WTC11 (cell line): ENCODE results near the gene RXRB. TPM values are rescaled to one million over a fixed set of nuclear protein-coding genes. Genes with fewer than 3 reads are reported as not detected.

Experiments used
- ATF6 ChIP-seq: sonication (generic); formaldehyde crosslinking; IDR thresholded peaks from 2 replicates; pipeline ENCODE4 v1.8.1; 2023; ENCODE audit warnings: mild to moderate bottlenecking, missing genetic modification reagents
- CREB1 ChIP-seq: sonication (generic); formaldehyde crosslinking; IDR thresholded peaks from 2 replicates; pipeline ENCODE4 v1.8.0; 2023; ENCODE audit warnings: mild to moderate bottlenecking, missing genetic modification reagents
- CTCF ChIP-seq: fragments of 200-600 bp; IDR thresholded peaks from 2 replicates; pipeline ENCODE4 v1.8.0; 2022; ENCODE audit warnings: antibody characterized with exemption
- ELF4 ChIP-seq: sonication (generic); formaldehyde crosslinking; IDR thresholded peaks from 2 replicates; pipeline ENCODE4 v1.8.1; 2022; ENCODE audit warnings: low read depth, mild to moderate bottlenecking, moderate library complexity, missing genetic modification reagents
- ESRRA ChIP-seq: sonication (generic); formaldehyde crosslinking; IDR thresholded peaks from 2 replicates; pipeline ENCODE4 v1.8.1; 2022; ENCODE audit warnings: mild to moderate bottlenecking, missing genetic modification reagents, borderline replicate concordance
- ETV6 ChIP-seq: sonication (generic); formaldehyde crosslinking; IDR thresholded peaks from 2 replicates; pipeline ENCODE4 v1.8.1; 2022; ENCODE audit warnings: mild to moderate bottlenecking, missing genetic modification reagents
- FOXJ3 ChIP-seq: sonication (generic); formaldehyde crosslinking; IDR thresholded peaks from 2 replicates; pipeline ENCODE4 v1.9.0; 2021; ENCODE audit warnings: missing genetic modification reagents, mild to moderate bottlenecking, borderline replicate concordance
- FOXK1 ChIP-seq: sonication (generic); formaldehyde crosslinking; IDR thresholded peaks from 2 replicates; pipeline ENCODE4 v1.8.0; 2022; ENCODE audit warnings: mild to moderate bottlenecking, moderate library complexity, missing genetic modification reagents
- GTF2I ChIP-seq: fragments of 250-450 bp; sonication (Bioruptor Pico); conservative IDR thresholded peaks from 2 replicates; pipeline ENCODE4 v1.4.0; 2021; ENCODE audit warnings: mild to moderate bottlenecking
- HMGA2 ChIP-seq: fragments of 250-450 bp; sonication (Bioruptor Pico); IDR thresholded peaks from 2 replicates; pipeline ENCODE4 v1.4.0; 2021; ENCODE audit warnings: mild to moderate bottlenecking, moderate library complexity
- MLX ChIP-seq: sonication (generic); formaldehyde crosslinking; IDR thresholded peaks from 2 replicates; pipeline ENCODE4 v1.8.1; 2023; ENCODE audit warnings: mild to moderate bottlenecking, missing genetic modification reagents, moderate library complexity
- RELA ChIP-seq: sonication (generic); formaldehyde crosslinking; IDR thresholded peaks from 2 replicates; pipeline ENCODE4 v1.8.1; 2022; ENCODE audit warnings: missing genetic modification reagents, mild to moderate bottlenecking, borderline replicate concordance
- SMAD4 ChIP-seq: sonication (generic); formaldehyde crosslinking; IDR thresholded peaks from 2 replicates; pipeline ENCODE4 v1.8.0; 2022; ENCODE audit warnings: mild to moderate bottlenecking, missing genetic modification reagents
- TCF7 ChIP-seq: sonication (generic); formaldehyde crosslinking; IDR thresholded peaks from 2 replicates; pipeline ENCODE4 v1.8.0; 2022; ENCODE audit warnings: mild to moderate bottlenecking, low read depth, missing genetic modification reagents, moderate library complexity
- TEAD1 ChIP-seq: sonication (generic); formaldehyde crosslinking; IDR thresholded peaks from 2 replicates; pipeline ENCODE4 v1.8.0; 2022; ENCODE audit warnings: mild to moderate bottlenecking, missing genetic modification reagents
- TEAD4 ChIP-seq: sonication (generic); formaldehyde crosslinking; IDR thresholded peaks from 2 replicates; pipeline ENCODE4 v1.8.0; 2022; ENCODE audit warnings: mild to moderate bottlenecking, missing genetic modification reagents
- ZNF121 ChIP-seq: sonication (generic); formaldehyde crosslinking; IDR thresholded peaks from 2 replicates; pipeline ENCODE4 v1.8.0; 2023; ENCODE audit warnings: missing genetic modification reagents
- ZNF416 ChIP-seq: fragments of 250-450 bp; sonication (Bioruptor Pico); IDR thresholded peaks from 2 replicates; pipeline ENCODE4 v1.9.0; 2021; ENCODE audit warnings: mild to moderate bottlenecking, inconsistent platforms
- total RNA-seq: library from RNA; stranded (reverse); gene quantifications from 3 replicates; pipeline ENCODE4 v1.2.3, GENCODE V29; 2021
- TF ChIP-seq, protein P1 (sequence below): sonication (generic); formaldehyde crosslinking; IDR thresholded peaks from 2 replicates; pipeline ENCODE4 v1.8.1; 2023; ENCODE audit warnings: mild to moderate bottlenecking, missing genetic modification reagents, borderline replicate concordance
- TF ChIP-seq, protein P2 (sequence below): sonication (generic); formaldehyde crosslinking; IDR thresholded peaks from 2 replicates; pipeline ENCODE4 v1.8.0; 2022; ENCODE audit warnings: mild to moderate bottlenecking, missing genetic modification reagents
- TF ChIP-seq, protein P3 (sequence below): sonication (generic); formaldehyde crosslinking; IDR thresholded peaks from 2 replicates; pipeline ENCODE4 v1.8.0; 2023; ENCODE audit warnings: missing genetic modification reagents, mild to moderate bottlenecking, borderline replicate concordance

RXRB gene
- total RNA-seq, 1 experiment from 2014 or later: 24.5 TPM

DNA sequence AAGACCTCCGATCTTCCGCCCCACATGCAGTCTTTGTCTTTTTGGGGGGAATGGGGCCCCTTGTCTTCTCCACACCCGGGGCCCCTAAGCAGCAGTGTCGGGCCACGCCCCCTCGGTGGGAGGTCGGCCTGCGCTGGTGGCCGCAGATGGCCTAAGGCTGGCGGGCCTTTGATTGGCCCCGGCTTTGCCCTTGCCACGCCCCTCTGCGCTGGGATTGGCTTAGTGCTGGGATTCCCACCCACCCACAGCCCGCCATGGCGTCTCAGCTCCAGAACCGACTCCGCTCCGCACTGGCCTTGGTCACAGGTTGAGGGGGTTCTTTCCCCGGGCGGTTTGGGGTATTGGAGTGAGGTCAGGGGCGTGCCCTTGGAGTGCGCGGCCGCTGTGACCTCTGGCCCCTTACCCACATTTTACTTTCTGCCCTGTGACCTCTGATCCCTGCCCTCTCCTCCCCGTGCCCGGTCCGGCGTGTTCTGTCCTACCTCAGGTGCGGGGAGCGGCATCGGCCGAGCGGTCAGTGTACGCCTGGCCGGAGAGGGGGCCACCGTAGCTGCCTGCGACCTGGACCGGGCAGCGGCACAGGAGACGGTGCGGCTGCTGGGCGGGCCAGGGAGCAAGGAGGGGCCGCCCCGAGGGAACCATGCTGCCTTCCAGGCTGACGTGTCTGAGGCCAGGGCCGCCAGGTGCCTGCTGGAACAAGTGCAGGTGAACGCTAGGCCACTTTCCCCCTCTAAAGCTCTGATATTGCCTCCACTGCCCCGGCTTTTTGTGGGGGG lies 4.1 kb upstream of the RXRB start, which contains the start of gene HSD17B8 (continued):
- TF ChIP-seq, protein P1, sequence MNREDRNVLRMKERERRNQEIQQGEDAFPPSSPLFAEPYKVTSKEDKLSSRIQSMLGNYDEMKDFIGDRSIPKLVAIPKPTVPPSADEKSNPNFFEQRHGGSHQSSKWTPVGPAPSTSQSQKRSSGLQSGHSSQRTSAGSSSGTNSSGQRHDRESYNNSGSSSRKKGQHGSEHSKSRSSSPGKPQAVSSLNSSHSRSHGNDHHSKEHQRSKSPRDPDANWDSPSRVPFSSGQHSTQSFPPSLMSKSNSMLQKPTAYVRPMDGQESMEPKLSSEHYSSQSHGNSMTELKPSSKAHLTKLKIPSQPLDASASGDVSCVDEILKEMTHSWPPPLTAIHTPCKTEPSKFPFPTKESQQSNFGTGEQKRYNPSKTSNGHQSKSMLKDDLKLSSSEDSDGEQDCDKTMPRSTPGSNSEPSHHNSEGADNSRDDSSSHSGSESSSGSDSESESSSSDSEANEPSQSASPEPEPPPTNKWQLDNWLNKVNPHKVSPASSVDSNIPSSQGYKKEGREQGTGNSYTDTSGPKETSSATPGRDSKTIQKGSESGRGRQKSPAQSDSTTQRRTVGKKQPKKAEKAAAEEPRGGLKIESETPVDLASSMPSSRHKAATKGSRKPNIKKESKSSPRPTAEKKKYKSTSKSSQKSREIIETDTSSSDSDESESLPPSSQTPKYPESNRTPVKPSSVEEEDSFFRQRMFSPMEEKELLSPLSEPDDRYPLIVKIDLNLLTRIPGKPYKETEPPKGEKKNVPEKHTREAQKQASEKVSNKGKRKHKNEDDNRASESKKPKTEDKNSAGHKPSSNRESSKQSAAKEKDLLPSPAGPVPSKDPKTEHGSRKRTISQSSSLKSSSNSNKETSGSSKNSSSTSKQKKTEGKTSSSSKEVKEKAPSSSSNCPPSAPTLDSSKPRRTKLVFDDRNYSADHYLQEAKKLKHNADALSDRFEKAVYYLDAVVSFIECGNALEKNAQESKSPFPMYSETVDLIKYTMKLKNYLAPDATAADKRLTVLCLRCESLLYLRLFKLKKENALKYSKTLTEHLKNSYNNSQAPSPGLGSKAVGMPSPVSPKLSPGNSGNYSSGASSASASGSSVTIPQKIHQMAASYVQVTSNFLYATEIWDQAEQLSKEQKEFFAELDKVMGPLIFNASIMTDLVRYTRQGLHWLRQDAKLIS (CRISPR knock-in tag): no peak
- TF ChIP-seq ATF6 (CRISPR knock-in tag): no peak
- TF ChIP-seq ETV6 (CRISPR knock-in tag): no peak
- TF ChIP-seq FOXK1 (CRISPR knock-in tag): peak; percentile 42; the same call in 1 of the 2 replicates
- no peak for TF ChIP-seq FOXJ3 (CRISPR knock-in tag)
- TF ChIP-seq ZNF121 (CRISPR knock-in tag): no peak
- TF ChIP-seq MLX: no peak
- no peak for TF ChIP-seq RELA
- TF ChIP-seq TCF7 (CRISPR knock-in tag): no peak
- no peak for TF ChIP-seq ESRRA (CRISPR knock-in tag)
- no peak for TF ChIP-seq CREB1 (CRISPR knock-in tag)
- no peak for TF ChIP-seq HMGA2
- TF ChIP-seq TEAD4 (CRISPR knock-in tag): no peak
- TF ChIP-seq, protein P2, sequence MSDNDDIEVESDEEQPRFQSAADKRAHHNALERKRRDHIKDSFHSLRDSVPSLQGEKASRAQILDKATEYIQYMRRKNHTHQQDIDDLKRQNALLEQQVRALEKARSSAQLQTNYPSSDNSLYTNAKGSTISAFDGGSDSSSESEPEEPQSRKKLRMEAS (CRISPR knock-in tag): peak; percentile 22; the same call in 1 of the 2 replicates
- TF ChIP-seq SMAD4 (CRISPR knock-in tag): no peak
- TF ChIP-seq CTCF: no peak
- TF ChIP-seq GTF2I (CRISPR knock-in tag): no peak
- TF ChIP-seq TEAD1 (CRISPR knock-in tag): peak; percentile 82
- TF ChIP-seq, protein P3, sequence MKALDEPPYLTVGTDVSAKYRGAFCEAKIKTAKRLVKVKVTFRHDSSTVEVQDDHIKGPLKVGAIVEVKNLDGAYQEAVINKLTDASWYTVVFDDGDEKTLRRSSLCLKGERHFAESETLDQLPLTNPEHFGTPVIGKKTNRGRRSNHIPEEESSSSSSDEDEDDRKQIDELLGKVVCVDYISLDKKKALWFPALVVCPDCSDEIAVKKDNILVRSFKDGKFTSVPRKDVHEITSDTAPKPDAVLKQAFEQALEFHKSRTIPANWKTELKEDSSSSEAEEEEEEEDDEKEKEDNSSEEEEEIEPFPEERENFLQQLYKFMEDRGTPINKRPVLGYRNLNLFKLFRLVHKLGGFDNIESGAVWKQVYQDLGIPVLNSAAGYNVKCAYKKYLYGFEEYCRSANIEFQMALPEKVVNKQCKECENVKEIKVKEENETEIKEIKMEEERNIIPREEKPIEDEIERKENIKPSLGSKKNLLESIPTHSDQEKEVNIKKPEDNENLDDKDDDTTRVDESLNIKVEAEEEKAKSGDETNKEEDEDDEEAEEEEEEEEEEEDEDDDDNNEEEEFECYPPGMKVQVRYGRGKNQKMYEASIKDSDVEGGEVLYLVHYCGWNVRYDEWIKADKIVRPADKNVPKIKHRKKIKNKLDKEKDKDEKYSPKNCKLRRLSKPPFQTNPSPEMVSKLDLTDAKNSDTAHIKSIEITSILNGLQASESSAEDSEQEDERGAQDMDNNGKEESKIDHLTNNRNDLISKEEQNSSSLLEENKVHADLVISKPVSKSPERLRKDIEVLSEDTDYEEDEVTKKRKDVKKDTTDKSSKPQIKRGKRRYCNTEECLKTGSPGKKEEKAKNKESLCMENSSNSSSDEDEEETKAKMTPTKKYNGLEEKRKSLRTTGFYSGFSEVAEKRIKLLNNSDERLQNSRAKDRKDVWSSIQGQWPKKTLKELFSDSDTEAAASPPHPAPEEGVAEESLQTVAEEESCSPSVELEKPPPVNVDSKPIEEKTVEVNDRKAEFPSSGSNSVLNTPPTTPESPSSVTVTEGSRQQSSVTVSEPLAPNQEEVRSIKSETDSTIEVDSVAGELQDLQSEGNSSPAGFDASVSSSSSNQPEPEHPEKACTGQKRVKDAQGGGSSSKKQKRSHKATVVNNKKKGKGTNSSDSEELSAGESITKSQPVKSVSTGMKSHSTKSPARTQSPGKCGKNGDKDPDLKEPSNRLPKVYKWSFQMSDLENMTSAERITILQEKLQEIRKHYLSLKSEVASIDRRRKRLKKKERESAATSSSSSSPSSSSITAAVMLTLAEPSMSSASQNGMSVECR (CRISPR knock-in tag): peak; percentile 50; the same call in 1 of the 2 replicates
- peak; percentile 80; the same call in 1 of the 2 replicates for TF ChIP-seq ZNF416
- no peak for TF ChIP-seq ELF4 (CRISPR knock-in tag)
